IPS-18c (cell line): ENCODE measurements around the gene CSF2.
"Not testable (repeated sequence)": the region's sequence is repeated elsewhere in the genome, so short reads cannot be mapped to it uniquely, and the experiment has no call there.

Experiments used
- H3K4me3 ChIP-seq: 2 replicates; pipeline ENCODE4 v1.7.0; 2013; ENCODE audit warnings: low read depth, mild to moderate bottlenecking, low read length, moderate library complexity; ENCODE audit not compliant: insufficient read depth
- H3K9me3 ChIP-seq: one replicate; pipeline ENCODE4 v1.6.1; 2013; ENCODE audit warnings: mild to moderate bottlenecking, low read length, moderate library complexity; ENCODE audit not compliant: control insufficient read depth, insufficient read depth

The CSF2 gene

GRCh38 chr5:132096904-132097303, 23.3 kb downstream of the CSF2 start:
- H3K4me3 ChIP-seq: no peak overlapping the region
- H3K9me3 ChIP-seq: no peaks in the 10 kb centered on the region

- Histone ChIP-seq H3K9me3 (no peaks in the 10 kb centered on the region), H3K4me3 (no peak overlapping the region)
Observed at GRCh38 chr5:132098151-132098594, 24.6 kb downstream of the CSF2 start.

- Histone ChIP-seq H3K9me3 (no peaks in the 10 kb centered on the region), H3K4me3 (no peak overlapping the region)
Observed at GRCh38 chr5:132098621-132099020, 25.0 kb downstream of the CSF2 start.

GRCh38 chr5:132099076-132099748, 25.6 kb downstream of the CSF2 start:
- no peaks in the 10 kb centered on the region for H3K9me3 ChIP-seq
- no peak overlapping the region for H3K4me3 ChIP-seq

GRCh38 chr5:132099905-132100304, 26.3 kb downstream of the CSF2 start:
- no peak overlapping the region for H3K4me3 ChIP-seq
- no peaks in the 10 kb centered on the region for H3K9me3 ChIP-seq

- Histone ChIP-seq H3K4me3 (no peak overlapping the region), H3K9me3 (no peaks in the 10 kb centered on the region)
Observed at GRCh38 chr5:132100672-132101261, 27.2 kb downstream of the CSF2 start.

GRCh38 chr5:132101385-132101880, 27.8 kb downstream of the CSF2 start:
- Histone ChIP-seq H3K4me3 (no peak overlapping the region), H3K9me3 (no peaks in the 10 kb centered on the region)

GRCh38 chr5:132102101-132102701, 28.6 kb downstream of the CSF2 start:
- no peak overlapping the region for H3K4me3 ChIP-seq
- no peaks in the 10 kb centered on the region for H3K9me3 ChIP-seq

- Histone ChIP-seq H3K4me3 (no peak overlapping the region), H3K9me3 (no peaks in the 10 kb centered on the region)
Observed at GRCh38 chr5:132102944-132103331, 29.3 kb downstream of the CSF2 start.

GRCh38 chr5:132103332-132103951, 29.9 kb downstream of the CSF2 start:
- Histone ChIP-seq H3K4me3 (no peak overlapping the region), H3K9me3 (no peaks in the 10 kb centered on the region)

GRCh38 chr5:132103969-132104391, 30.4 kb downstream of the CSF2 start:
- H3K9me3 ChIP-seq: no peaks in the 10 kb centered on the region
- no peak overlapping the region for H3K4me3 ChIP-seq

- Histone ChIP-seq H3K9me3 (no peaks in the 10 kb centered on the region), H3K4me3 (no peak overlapping the region)
Observed at GRCh38 chr5:132104556-132104955, 31.0 kb downstream of the CSF2 start.

GRCh38 chr5:132105688-132106087, 32.1 kb downstream of the CSF2 start:
- Histone ChIP-seq H3K9me3 (no peaks in the 10 kb centered on the region), H3K4me3 (no peak overlapping the region)

GRCh38 chr5:132108495-132108894, 34.9 kb downstream of the CSF2 start:
- H3K9me3 ChIP-seq, H3K4me3 ChIP-seq: not testable (repeated sequence)

- H3K4me3 ChIP-seq, H3K9me3 ChIP-seq: not testable (repeated sequence)
Observed at GRCh38 chr5:132108957-132109356, 35.4 kb downstream of the CSF2 start.

GRCh38 chr5:132109494-132110053, 36.0 kb downstream of the CSF2 start:
- Histone ChIP-seq H3K4me3 (no peak overlapping the region), H3K9me3 (no peaks in the 10 kb centered on the region)

GRCh38 chr5:132110195-132110594, 36.6 kb downstream of the CSF2 start:
- Histone ChIP-seq H3K9me3 (no peaks in the 10 kb centered on the region), H3K4me3 (no peak overlapping the region)

- Histone ChIP-seq H3K9me3 (no peaks in the 10 kb centered on the region), H3K4me3 (no peak overlapping the region)
Observed at GRCh38 chr5:132110930-132111329, 37.3 kb downstream of the CSF2 start.
